ENCODE data around the gene TENM3.

TENM3 gene

DNA sequence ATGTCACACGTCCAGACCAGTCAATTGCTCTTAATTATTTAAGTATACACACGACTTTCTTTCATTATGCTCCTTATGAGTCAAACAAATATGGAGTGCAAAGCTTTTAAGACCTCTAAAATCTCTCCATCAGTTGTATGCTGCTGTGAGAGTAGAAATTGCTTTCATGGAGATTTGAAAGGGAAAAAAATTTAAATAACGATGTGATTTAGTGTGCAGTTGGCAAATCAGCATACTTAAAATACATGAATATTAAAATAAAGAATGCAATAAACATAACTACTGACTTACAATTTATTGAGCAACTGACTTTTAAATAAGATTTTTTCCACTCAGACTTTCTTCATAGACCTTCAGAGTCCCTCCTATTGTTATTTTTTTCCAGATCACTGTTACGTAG lies 9.0 kb downstream of the TENM3 start:
- Histone ChIP-seq H2BK15ac (ENCODE audit: low read length) (no peak overlapping the region), H3K4me1 (ENCODE audit: control insufficient read depth in 2 of 2, insufficient read depth in 1 of 2, low read depth in 1 of 2, low read length in 2 of 2) (peaks cover 0 to 8% of the 10 kb centered on the region in 2 donors), H2AFZ (ENCODE audit: low read length) (no peak overlapping the region), H3K4me2 (ENCODE audit: insufficient read depth, low read length, poor library complexity, severe bottlenecking) (no peak overlapping the region), H2BK12ac (ENCODE audit: low read length) (no peak overlapping the region), H3K4ac (ENCODE audit: low read length) (no peak overlapping the region), H3K9me3 (replicated peaks in 1 of 2; ENCODE audit: control insufficient read depth in 2 of 2, insufficient read depth in 1 of 2, low read depth in 1 of 2, low read length in 2 of 2) (peaks cover 2 to 23% of the 10 kb centered on the region in 2 donors), H3K79me1 (ENCODE audit: low read depth, low read length) (no peaks in the 10 kb centered on the region), H3K9ac (ENCODE audit: low read depth, low read length, poor library complexity) (no peak overlapping the region), H3K4me3 (ENCODE audit: low read length in 2 of 2) (no peak overlapping the region), H4K8ac (ENCODE audit: low read depth, low read length) (no peak overlapping the region), H2AK5ac (ENCODE audit: low read depth, low read length) (no peak overlapping the region), H4K91ac (ENCODE audit: low read depth, low read length, poor library complexity) (no peak overlapping the region), H2BK120ac (ENCODE audit: low read depth, low read length) (no peak overlapping the region), H3K27me3 (ENCODE audit: control insufficient read depth in 3 of 3, insufficient read depth in 3 of 3, low read depth in 1 of 3, low read length in 3 of 3) (no peaks in the 10 kb centered on the region), H3K14ac (ENCODE audit: low read length) (no peak overlapping the region), H3K18ac (ENCODE audit: low read length) (no peak overlapping the region), H3K36me3 (replicated peaks in 1 of 2; ENCODE audit: control insufficient read depth in 2 of 2, insufficient read depth in 2 of 2, low read length in 2 of 2) (peaks cover 0 to 1% of the 10 kb centered on the region in 2 donors), H2BK5ac (ENCODE audit: low read length) (no peak overlapping the region), H3K23ac (ENCODE audit: low read depth, low read length, poor library complexity) (no peak overlapping the region), H3K27ac (replicated peaks; ENCODE audit: low read length) (no peak overlapping the region)
- no CpG with 5 or more reads among the region's 4 CpGs for WGBS, 2 donors (ENCODE audit: extremely low coverage in 2 of 2, insufficient read length in 2 of 2, insufficient replicate concordance in 1 of 2)
- no peak for DNase-seq (ENCODE audit: low spot score)

DNA sequence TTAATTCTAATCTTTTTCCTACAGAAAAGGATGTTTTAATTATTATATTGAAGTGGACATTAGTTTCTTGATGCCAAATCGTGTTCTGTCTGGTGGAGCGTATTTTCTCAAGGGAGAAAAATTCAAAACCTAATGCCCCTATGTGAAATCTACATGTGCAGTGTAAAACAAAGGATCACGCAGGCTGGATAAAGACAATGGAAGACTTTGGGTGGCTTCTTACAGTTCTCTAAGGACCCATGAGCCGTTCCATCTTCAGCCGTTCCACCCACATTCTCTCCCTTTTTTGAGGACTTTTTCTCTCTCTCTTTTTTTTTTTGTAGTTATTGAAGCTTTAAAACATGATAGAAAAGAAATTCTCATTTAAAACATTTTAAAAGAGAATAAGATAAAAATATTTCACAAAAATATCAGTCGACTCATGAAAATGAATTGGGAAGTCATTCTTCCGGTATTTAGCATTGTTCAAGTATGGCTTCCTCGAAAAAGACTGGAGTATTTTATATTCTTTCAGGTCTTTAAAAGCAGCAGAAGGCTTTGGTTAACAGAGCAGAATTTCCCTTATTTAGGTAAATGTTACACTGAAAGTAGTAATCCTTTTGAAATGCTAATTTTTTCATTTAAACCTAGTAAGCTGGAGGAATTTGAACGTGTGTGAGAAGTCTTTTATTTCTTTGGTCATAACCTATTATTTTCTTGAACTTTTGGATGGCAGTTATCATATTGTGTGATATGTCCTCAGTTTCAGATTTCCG lies 11.0 kb downstream of the TENM3 start:
- no CpG with 5 or more reads among the region's 10 CpGs for WGBS, 2 donors (ENCODE audit: extremely low coverage in 2 of 2, insufficient read length in 2 of 2, insufficient replicate concordance in 1 of 2)
- H3K36me3 ChIP-seq (replicated peaks in 1 of 2; ENCODE audit: control insufficient read depth in 2 of 2, insufficient read depth in 2 of 2, low read length in 2 of 2), result peaks cover 0 to 4% of the 10 kb centered on the region in 2 donors
- H2BK12ac ChIP-seq (ENCODE audit: low read length), result no peak overlapping the region
- no peak overlapping the region for H3K14ac ChIP-seq (ENCODE audit: low read length)
- H4K8ac ChIP-seq (ENCODE audit: low read depth, low read length), result no peak overlapping the region
- no peak overlapping the region for H2AFZ ChIP-seq (ENCODE audit: low read length)
- no peak overlapping the region for H2BK120ac ChIP-seq (ENCODE audit: low read depth, low read length)
- H3K18ac ChIP-seq (ENCODE audit: low read length), result no peak overlapping the region
- H3K27me3 ChIP-seq (ENCODE audit: control insufficient read depth in 3 of 3, insufficient read depth in 3 of 3, low read depth in 1 of 3, low read length in 3 of 3), result no peaks in the 10 kb centered on the region
- H3K4me2 ChIP-seq (ENCODE audit: insufficient read depth, low read length, poor library complexity, severe bottlenecking), result no peak overlapping the region
- H3K4me1 ChIP-seq (ENCODE audit: control insufficient read depth in 2 of 2, insufficient read depth in 1 of 2, low read depth in 1 of 2, low read length in 2 of 2), result peaks cover 2 to 8% of the 10 kb centered on the region in 2 donors
- no peaks in the 10 kb centered on the region for H3K79me1 ChIP-seq (ENCODE audit: low read depth, low read length)
- H3K9me3 ChIP-seq (replicated peaks in 1 of 2; ENCODE audit: control insufficient read depth in 2 of 2, insufficient read depth in 1 of 2, low read depth in 1 of 2, low read length in 2 of 2), result peaks cover 2 to 33% of the 10 kb centered on the region in 2 donors
- H3K27ac ChIP-seq (replicated peaks; ENCODE audit: low read length), result no peak overlapping the region
- no peak overlapping the region for H2AK5ac ChIP-seq (ENCODE audit: low read depth, low read length)
- no peak for DNase-seq (ENCODE audit: low spot score)
- no peak overlapping the region for H3K4ac ChIP-seq (ENCODE audit: low read length)
- no peak overlapping the region for H3K4me3 ChIP-seq (ENCODE audit: low read length in 2 of 2)
- no peak overlapping the region for H3K23ac ChIP-seq (ENCODE audit: low read depth, low read length, poor library complexity)
- H2BK5ac ChIP-seq (ENCODE audit: low read length), result no peak overlapping the region
- H2BK15ac ChIP-seq (ENCODE audit: low read length), result no peak overlapping the region
- H4K91ac ChIP-seq (ENCODE audit: low read depth, low read length, poor library complexity), result no peak overlapping the region
- H3K9ac ChIP-seq (ENCODE audit: low read depth, low read length, poor library complexity), result no peak overlapping the region

DNA sequence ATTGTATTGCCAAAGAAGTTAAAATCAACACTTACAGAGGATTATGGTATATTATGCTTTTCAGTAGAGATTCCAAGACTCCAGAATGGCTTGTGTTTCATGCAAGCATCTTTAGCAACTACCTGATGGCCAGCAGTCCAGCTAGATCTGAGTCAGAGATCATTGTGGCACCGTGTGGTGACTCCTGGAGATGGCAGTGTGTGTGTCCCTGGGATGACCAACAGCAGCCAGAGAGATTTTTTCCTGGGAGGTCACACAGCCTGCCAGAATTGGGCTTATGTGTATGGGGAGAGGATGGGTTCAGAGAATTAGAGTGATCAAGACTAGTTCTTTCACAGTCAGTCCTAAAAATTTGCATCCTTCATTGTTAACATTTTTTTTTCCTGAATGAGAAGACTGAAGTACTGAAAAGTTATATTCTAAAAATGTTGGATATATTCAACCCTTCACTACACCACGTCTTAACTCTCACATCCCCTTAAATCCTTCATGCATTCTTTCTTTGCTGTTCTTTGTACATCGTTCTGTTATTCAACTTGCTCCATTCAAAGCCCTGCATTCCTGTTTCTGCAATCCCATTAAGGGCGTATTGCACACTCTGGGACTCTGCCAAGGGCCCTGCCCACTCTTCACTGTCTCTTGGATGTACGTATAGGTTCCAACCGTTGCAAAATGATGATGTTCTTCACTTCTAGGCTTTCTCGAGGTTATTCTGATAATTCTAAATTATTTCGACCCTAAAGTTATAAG lies 12.4 kb downstream of the TENM3 start:
- no peak overlapping the region for H3K9ac ChIP-seq (ENCODE audit: low read depth, low read length, poor library complexity)
- no peak overlapping the region for H3K18ac ChIP-seq (ENCODE audit: low read length)
- no peak overlapping the region for H2BK5ac ChIP-seq (ENCODE audit: low read length)
- H2AK5ac ChIP-seq (ENCODE audit: low read depth, low read length), result no peak overlapping the region
- no peaks in the 10 kb centered on the region for H3K79me1 ChIP-seq (ENCODE audit: low read depth, low read length)
- peak overlapping the region; percentile 34 for H3K27ac ChIP-seq (replicated peaks; ENCODE audit: low read length)
- H3K4ac ChIP-seq (ENCODE audit: low read length), result no peak overlapping the region
- H3K36me3 ChIP-seq (replicated peaks in 1 of 2; ENCODE audit: control insufficient read depth in 2 of 2, insufficient read depth in 2 of 2, low read length in 2 of 2), result peaks cover 0 to 5% of the 10 kb centered on the region in 2 donors
- peaks cover 2 to 8% of the 10 kb centered on the region in 2 donors for H3K4me1 ChIP-seq (ENCODE audit: control insufficient read depth in 2 of 2, insufficient read depth in 1 of 2, low read depth in 1 of 2, low read length in 2 of 2)
- H2AFZ ChIP-seq (ENCODE audit: low read length), result no peak overlapping the region
- no peak overlapping the region for H4K8ac ChIP-seq (ENCODE audit: low read depth, low read length)
- peaks cover 0 to 36% of the 10 kb centered on the region in 2 donors for H3K9me3 ChIP-seq (replicated peaks in 1 of 2; ENCODE audit: control insufficient read depth in 2 of 2, insufficient read depth in 1 of 2, low read depth in 1 of 2, low read length in 2 of 2)
- DNase-seq (ENCODE audit: low spot score), result peak; percentile 59
- H3K23ac ChIP-seq (ENCODE audit: low read depth, low read length, poor library complexity), result no peak overlapping the region
- no peak overlapping the region for H2BK15ac ChIP-seq (ENCODE audit: low read length)
- no peaks in the 10 kb centered on the region for H3K27me3 ChIP-seq (ENCODE audit: control insufficient read depth in 3 of 3, insufficient read depth in 3 of 3, low read depth in 1 of 3, low read length in 3 of 3)
- no peak overlapping the region for H3K4me2 ChIP-seq (ENCODE audit: insufficient read depth, low read length, poor library complexity, severe bottlenecking)
- no peak overlapping the region for H2BK12ac ChIP-seq (ENCODE audit: low read length)
- no peak overlapping the region for H3K4me3 ChIP-seq (ENCODE audit: low read length in 2 of 2)
- H3K14ac ChIP-seq (ENCODE audit: low read length), result no peak overlapping the region
- H2BK120ac ChIP-seq (ENCODE audit: low read depth, low read length), result no peak overlapping the region
- whole genome bisulfite sequencing, 2 donors (ENCODE audit: extremely low coverage in 2 of 2, insufficient read length in 2 of 2, insufficient replicate concordance in 1 of 2), result no CpG with 5 or more reads among the region's 8 CpGs
- H4K91ac ChIP-seq (ENCODE audit: low read depth, low read length, poor library complexity), result no peak overlapping the region

DNA sequence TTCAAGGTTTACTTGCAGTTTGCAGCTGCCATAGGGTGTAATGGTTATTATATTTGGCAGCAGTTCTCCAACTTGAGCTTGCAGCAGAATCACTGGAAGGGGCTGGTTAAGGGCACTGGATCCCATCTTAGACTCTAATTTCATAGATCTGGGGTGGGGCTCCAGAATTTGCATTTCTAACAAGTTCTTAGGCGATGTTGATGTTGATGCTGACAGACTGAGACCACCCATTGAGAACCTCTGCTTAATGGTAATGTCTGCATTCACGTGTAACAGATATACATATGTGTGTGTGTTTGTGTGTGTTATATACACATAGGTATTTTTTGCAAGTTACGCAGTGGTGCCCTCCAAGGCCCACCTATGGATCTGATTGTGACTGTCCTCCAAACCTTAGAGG lies 13.8 kb downstream of the TENM3 start:
- Histone ChIP-seq H3K9ac (ENCODE audit: low read depth, low read length, poor library complexity) (no peak overlapping the region), H4K91ac (ENCODE audit: low read depth, low read length, poor library complexity) (no peak overlapping the region), H3K14ac (ENCODE audit: low read length) (no peak overlapping the region), H3K4me3 (ENCODE audit: low read length in 2 of 2) (no peak overlapping the region), H3K27ac (replicated peaks; ENCODE audit: low read length) (no peak overlapping the region), H3K4me2 (ENCODE audit: insufficient read depth, low read length, poor library complexity, severe bottlenecking) (no peak overlapping the region), H2AK5ac (ENCODE audit: low read depth, low read length) (no peak overlapping the region), H2BK15ac (ENCODE audit: low read length) (no peak overlapping the region), H3K18ac (ENCODE audit: low read length) (no peak overlapping the region), H3K4me1 (ENCODE audit: control insufficient read depth in 2 of 2, insufficient read depth in 1 of 2, low read depth in 1 of 2, low read length in 2 of 2) (peaks cover 2 to 8% of the 10 kb centered on the region in 2 donors), H2BK120ac (ENCODE audit: low read depth, low read length) (no peak overlapping the region), H2AFZ (ENCODE audit: low read length) (no peak overlapping the region), H3K23ac (ENCODE audit: low read depth, low read length, poor library complexity) (no peak overlapping the region), H3K79me1 (ENCODE audit: low read depth, low read length) (no peaks in the 10 kb centered on the region), H3K9me3 (replicated peaks in 1 of 2; ENCODE audit: control insufficient read depth in 2 of 2, insufficient read depth in 1 of 2, low read depth in 1 of 2, low read length in 2 of 2) (peaks cover 0 to 35% of the 10 kb centered on the region in 2 donors), H2BK12ac (ENCODE audit: low read length) (no peak overlapping the region), H4K8ac (ENCODE audit: low read depth, low read length) (no peak overlapping the region), H2BK5ac (ENCODE audit: low read length) (no peak overlapping the region), H3K27me3 (ENCODE audit: control insufficient read depth in 3 of 3, insufficient read depth in 3 of 3, low read depth in 1 of 3, low read length in 3 of 3) (no peaks in the 10 kb centered on the region), H3K4ac (ENCODE audit: low read length) (no peak overlapping the region), H3K36me3 (replicated peaks in 1 of 2; ENCODE audit: control insufficient read depth in 2 of 2, insufficient read depth in 2 of 2, low read length in 2 of 2) (peaks cover 0 to 5% of the 10 kb centered on the region in 2 donors)
- WGBS, 2 donors (ENCODE audit: extremely low coverage in 2 of 2, insufficient read length in 2 of 2, insufficient replicate concordance in 1 of 2), result no CpG with 5 or more reads among the region's 3 CpGs
- DNase-seq (ENCODE audit: low spot score), result no peak

All from neuronal stem cell (in vitro differentiated cells).